ENCODE measurements around the gene KCNK17.

KCNK17 gene

GRCh38 chr6:39256294-39256940 is 57.8 kb downstream of the KCNK17 start:
- ChIA-PET POLR2A (ENCODE audit: low non-redundant PET) (interaction anchor here (0.6 kb wide), 1 partner anchor 28 kb away, joined by 5 read pairs; no protein-coding TSS in a partner anchor), CTCF (interaction anchor here (1.2 kb wide), 1 partner anchor 46 kb away, joined by 3 read pairs; no protein-coding TSS in a partner anchor)
- TF ChIP-seq CTCF (conservative IDR thresholded peaks at IDR 0.05; ENCODE audit: low read depth): no peak
- no peak overlapping the region for H3K27ac ChIP-seq
- DNase-seq (ENCODE audit: low spot score): no peak

- CTCF ChIA-PET: no interaction called here
- TF ChIP-seq CTCF (conservative IDR thresholded peaks at IDR 0.05; ENCODE audit: low read depth): no peak
Measured at GRCh38 chr6:39254999-39255535, 59.2 kb downstream of the KCNK17 start.

GRCh38 chr6:39251406-39251805 is 62.8 kb downstream of the KCNK17 start:
- ChIA-PET POLR2A (ENCODE audit: low non-redundant PET) (no interaction called here), CTCF (no interaction called here)
- H3K27ac ChIP-seq: no peak overlapping the region
- DNase-seq (ENCODE audit: low spot score): no peak
- TF ChIP-seq CTCF (conservative IDR thresholded peaks at IDR 0.05; ENCODE audit: low read depth): no peak

More at GRCh38 chr6:39254999-39255535, 59.2 kb downstream of the KCNK17 start:
- POLR2A ChIA-PET (ENCODE audit: low non-redundant PET): no interaction called here
- no peak for DNase-seq (ENCODE audit: low spot score)
- H3K27ac ChIP-seq: no peak overlapping the region

- POLR2A ChIA-PET (ENCODE audit: low non-redundant PET): no interaction called here
- no peak for DNase-seq (ENCODE audit: low spot score)
- no peak for TF ChIP-seq CTCF (conservative IDR thresholded peaks at IDR 0.05; ENCODE audit: low read depth)
- no peak overlapping the region for H3K27ac ChIP-seq
- CTCF ChIA-PET: no interaction called here
Measured at GRCh38 chr6:39250507-39250906, 63.7 kb downstream of the KCNK17 start.

- TF ChIP-seq CTCF (conservative IDR thresholded peaks at IDR 0.05; ENCODE audit: low read depth): no peak
- no peak overlapping the region for H3K27ac ChIP-seq
- ChIA-PET POLR2A (ENCODE audit: low non-redundant PET) (no interaction called here), CTCF (no interaction called here)
- DNase-seq (ENCODE audit: low spot score): no peak
Measured at GRCh38 chr6:39249278-39249677, 64.9 kb downstream of the KCNK17 start.

Measured in RWPE1 (cell line).